HG02870 (cell line): ENCODE data around the gene PCDHGA4.
"Not testable (repeated sequence)": the region's sequence is repeated elsewhere in the genome, so short reads cannot be mapped to it uniquely, and the experiment has no call there.

Source experiments
- ATAC-seq: cut with Tn5 transposase; IDR thresholded peaks from one replicate; pipeline ENCODE4 v1.9.1; 2021; ENCODE audit warnings: mild to moderate bottlenecking, moderate library complexity; ENCODE audit not compliant: unreplicated experiment

PCDHGA4 gene

GRCh38 chr5:141382469-141383294 is 27.9 kb downstream of the PCDHGA4 start, which contains the start of gene PCDHGA7:
Gene PCDHGA7 (plus strand): TSS chr5:141382742. CDS start chr5:141382900, 158 bp downstream.
- no peak for ATAC-seq

GRCh38 chr5:141383345-141383744 is 28.5 kb downstream of the PCDHGA4 start:
- ATAC-seq, result no peak

- ATAC-seq, result no peak
These were observed 29.8 kb downstream of the PCDHGA4 start for GRCh38 chr5:141384471-141385267.

- ATAC-seq, result not testable (repeated sequence)
These were observed 32.9 kb downstream of the PCDHGA4 start, which contains the start of gene PCDHGB4 for GRCh38 chr5:141387557-141388311. Gene PCDHGB4 (plus strand): TSS chr5:141387698. CDS start chr5:141387885, 187 bp downstream.

- no peak for ATAC-seq
These were observed 33.8 kb downstream of the PCDHGA4 start for GRCh38 chr5:141388661-141389060.

GRCh38 chr5:141389153-141390042 is 34.6 kb downstream of the PCDHGA4 start:
- ATAC-seq, result no peak

GRCh38 chr5:141392429-141393198 is 37.8 kb downstream of the PCDHGA4 start, which contains the start of gene PCDHGA8:
Gene PCDHGA8 (plus strand): TSS chr5:141392633. CDS start chr5:141392814, 181 bp downstream.
- ATAC-seq, result no peak

GRCh38 chr5:141393267-141393666 is 38.4 kb downstream of the PCDHGA4 start:
- ATAC-seq, result no peak

- ATAC-seq, result not testable (repeated sequence)
These were observed 39.8 kb downstream of the PCDHGA4 start for GRCh38 chr5:141394401-141395187.

GRCh38 chr5:141397756-141398551 is 43.1 kb downstream of the PCDHGA4 start, which contains the start of gene PCDHGB5:
Gene PCDHGB5 (plus strand): TSS chr5:141397947. CDS start chr5:141398128, 181 bp downstream.
- peak; percentile 84 for ATAC-seq

GRCh38 chr5:141398608-141399007 is 43.8 kb downstream of the PCDHGA4 start:
- no peak for ATAC-seq

GRCh38 chr5:141399555-141400258 is 44.9 kb downstream of the PCDHGA4 start:
- no peak for ATAC-seq

- no peak for ATAC-seq
These were observed 47.9 kb downstream of the PCDHGA4 start, which contains the start of gene PCDHGA9 for GRCh38 chr5:141402553-141403243. Gene PCDHGA9 (plus strand): TSS chr5:141402778. CDS start chr5:141402953, 175 bp downstream.

GRCh38 chr5:141403387-141403786 is 48.6 kb downstream of the PCDHGA4 start:
- no peak for ATAC-seq
